ENCODE measurements around the gene TXNDC8.

Gene TXNDC8

GRCh38 chr9:110284211-110284844 is 53.3 kb downstream of the TXNDC8 start:
- Histone ChIP-seq H3K27ac (peak overlapping the region in 14 of 21 experiments; percentile 2 to 81 (median 36)), H3K4me3 (no peak overlapping the region)

GRCh38 chr9:110283751-110284150 is 53.9 kb downstream of the TXNDC8 start:
- H3K27ac ChIP-seq = peak overlapping the region in 10 of 21 experiments; percentile 25 to 81 (median 50)
- no peak overlapping the region for H3K4me3 ChIP-seq

GRCh38 chr9:110282739-110283081 is 55.0 kb downstream of the TXNDC8 start:
- no peak overlapping the region for H3K4me3 ChIP-seq
- H3K27ac ChIP-seq = peak overlapping the region in 1 of 21 experiments; percentile 66

- no peak overlapping the region for H3K27ac ChIP-seq
- no peak overlapping the region for H3K4me3 ChIP-seq
These were observed 55.5 kb downstream of the TXNDC8 start for GRCh38 chr9:110282018-110282738.

- H3K4me3 ChIP-seq = no peak overlapping the region
These were observed 59.5 kb downstream of the TXNDC8 start for GRCh38 chr9:110278080-110278707.

GRCh38 chr9:110276781-110277180 is 60.9 kb downstream of the TXNDC8 start:
- H3K27ac ChIP-seq = peak overlapping the region in 2 of 21 experiments; percentile 20 to 43
- no peak overlapping the region for H3K4me3 ChIP-seq

More at GRCh38 chr9:110278080-110278707, 59.5 kb downstream of the TXNDC8 start:
- no peak overlapping the region for H3K27ac ChIP-seq

- H3K27ac ChIP-seq = no peak overlapping the region
These were observed 67.3 kb downstream of the TXNDC8 start for GRCh38 chr9:110270211-110270995.

GRCh38 chr9:110266795-110267194 is 70.9 kb downstream of the TXNDC8 start:
- Histone ChIP-seq H3K4me3 (no peak overlapping the region), H3K27ac (no peak overlapping the region)

More at GRCh38 chr9:110270211-110270995, 67.3 kb downstream of the TXNDC8 start:
- H3K4me3 ChIP-seq = no peak overlapping the region

- Histone ChIP-seq H3K27ac (peak overlapping the region in 2 of 21 experiments; percentile 7 to 62), H3K4me3 (no peak overlapping the region)
These were observed 76.0 kb downstream of the TXNDC8 start for GRCh38 chr9:110261632-110262031.

GRCh38 chr9:110260911-110261310 is 76.8 kb downstream of the TXNDC8 start:
- Histone ChIP-seq H3K27ac (peak overlapping the region in 3 of 21 experiments; percentile 7 to 62 (median 43)), H3K4me3 (no peak overlapping the region)

- no peak overlapping the region for H3K4me3 ChIP-seq
- H3K27ac ChIP-seq = no peak overlapping the region
These were observed 78.1 kb downstream of the TXNDC8 start for GRCh38 chr9:110259566-110259965.

- no peak overlapping the region for H3K4me3 ChIP-seq
- peak overlapping the region in 2 of 21 experiments; percentile 7 to 39 for H3K27ac ChIP-seq
These were observed 79.0 kb downstream of the TXNDC8 start for GRCh38 chr9:110258690-110259091.

- H3K27ac ChIP-seq = peak overlapping the region in 15 of 21 experiments; percentile 77 to 99 (median 95)
- no peak overlapping the region for H3K4me3 ChIP-seq
These were observed 79.7 kb downstream of the TXNDC8 start for GRCh38 chr9:110257956-110258355.

GRCh38 chr9:110257097-110257841 is 80.4 kb downstream of the TXNDC8 start:
- peak overlapping the region; percentile 72 to 93 (median 83) for H3K4me3 ChIP-seq

GRCh38 chr9:110256380-110257096 is 81.1 kb downstream of the TXNDC8 start, which contains the start of gene TXN:
Gene TXN, minus strand, starts transcription at chr9:110256507. Its CDS starts 72 bp downstream, at chr9:110256435.
- Histone ChIP-seq H3K4me3 (peak within 1 kb of the TSS; percentile 72 to 93 (median 83)), H3K27ac (peak within 1 kb of the TSS; percentile 64 to 99 (median 95))

More at GRCh38 chr9:110257097-110257841, 80.4 kb downstream of the TXNDC8 start:
- peak overlapping the region in 20 of 21 experiments; percentile 77 to 99 (median 95) for H3K27ac ChIP-seq

- Histone ChIP-seq H3K4me3 (peak overlapping the region; percentile 72 to 93 (median 83)), H3K27ac (peak overlapping the region; percentile 64 to 99 (median 95))
These were observed 81.9 kb downstream of the TXNDC8 start for GRCh38 chr9:110255463-110256379.

- Histone ChIP-seq H3K27ac (peak overlapping the region; percentile 64 to 99 (median 95)), H3K4me3 (peak overlapping the region; percentile 72 to 93 (median 83))
These were observed 82.6 kb downstream of the TXNDC8 start for GRCh38 chr9:110255034-110255462.
